ENCODE results near the gene PLEKHH3.
"Not testable (repeated sequence)": the region's sequence is repeated elsewhere in the genome, so short reads cannot be mapped to it uniquely, and the experiment has no call there.

Gene PLEKHH3

GRCh38 chr17:42669977-42670788, 6.6 kb downstream of the PLEKHH3 start:
- TF ChIP-seq CTCF (IDR thresholded peaks at IDR 0.05): no peak
- H2AFZ ChIP-seq: no peak overlapping the region
- no peak overlapping the region for H3K4me3 ChIP-seq (ENCODE audit: low read depth, low read length)
- no peaks in the 10 kb centered on the region for H3K36me3 ChIP-seq (ENCODE audit: control insufficient read depth, insufficient read depth, low read length)
- no peaks in the 10 kb centered on the region for H3K9me3 ChIP-seq (ENCODE audit: control insufficient read depth, low read length)
- H3K27me3 ChIP-seq (ENCODE audit: control insufficient read depth, insufficient read depth, low read length): no peaks in the 10 kb centered on the region
- no peak overlapping the region for H3K9ac ChIP-seq
- no peak overlapping the region for H3K27ac ChIP-seq
- H3K4me2 ChIP-seq (ENCODE audit: low read length): no peak overlapping the region
- no peaks in the 10 kb centered on the region for H3K79me2 ChIP-seq
- H3K4me1 ChIP-seq: no peaks in the 10 kb centered on the region

- Histone ChIP-seq H3K9ac (no peak overlapping the region), H3K27me3 (ENCODE audit: control insufficient read depth, insufficient read depth, low read length) (no peaks in the 10 kb centered on the region), H3K4me1 (no peaks in the 10 kb centered on the region), H3K4me3 (ENCODE audit: low read depth, low read length) (no peak overlapping the region), H3K27ac (no peak overlapping the region), H3K36me3 (ENCODE audit: control insufficient read depth, insufficient read depth, low read length) (no peaks in the 10 kb centered on the region), H3K9me3 (ENCODE audit: control insufficient read depth, low read length) (no peaks in the 10 kb centered on the region), H3K79me2 (no peaks in the 10 kb centered on the region), H3K4me2 (ENCODE audit: low read length) (no peak overlapping the region), H2AFZ (no peak overlapping the region)
- TF ChIP-seq CTCF (IDR thresholded peaks at IDR 0.05): no peak
Measured at GRCh38 chr17:42669705-42669976, 7.2 kb downstream of the PLEKHH3 start.

DNA sequence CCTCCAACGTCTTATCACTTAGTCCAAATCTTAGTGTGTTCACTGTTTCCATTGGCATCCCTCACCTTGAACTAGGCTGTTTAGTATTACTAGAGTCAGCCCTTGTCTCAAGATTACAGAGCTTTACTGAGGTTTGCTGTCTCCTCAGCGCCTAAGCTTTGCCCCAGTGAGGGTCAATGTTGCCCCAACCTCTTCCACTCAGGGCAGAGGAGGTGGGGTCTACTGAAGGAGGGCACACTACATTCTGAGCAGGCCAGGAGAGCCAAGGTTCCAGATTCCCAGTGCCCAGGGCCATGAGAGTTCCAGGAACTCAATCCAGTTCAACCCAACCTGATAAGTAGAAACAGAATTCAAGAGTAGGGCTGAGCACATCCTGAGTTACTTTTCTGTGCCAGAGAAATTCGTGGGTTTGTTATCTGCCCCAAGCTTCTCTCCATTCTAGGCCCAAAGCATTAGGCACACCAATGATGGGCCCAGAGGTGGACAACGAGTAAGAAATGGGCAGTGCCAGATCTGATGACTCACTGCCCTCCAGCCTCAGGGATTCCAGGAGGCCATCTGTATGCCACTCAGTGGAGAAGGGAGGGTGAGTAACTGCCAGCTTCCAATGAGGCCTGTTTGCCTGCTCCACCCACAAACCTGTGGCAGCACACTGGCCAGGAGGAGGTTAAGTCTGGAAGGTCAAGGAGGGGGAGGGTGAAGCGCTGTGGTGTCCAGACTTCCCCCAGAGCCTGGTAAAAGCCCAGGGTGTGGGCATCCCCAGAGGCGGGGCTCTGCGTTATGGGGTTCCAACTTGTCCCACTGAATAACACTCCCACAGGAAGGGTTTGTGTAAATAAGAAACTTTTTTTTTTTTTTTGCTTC, 9.5 kb downstream of the PLEKHH3 start:
- Histone ChIP-seq H2AFZ (no peak overlapping the region), H3K4me3 (ENCODE audit: low read depth, low read length) (no peak overlapping the region), H3K4me2 (ENCODE audit: low read length) (no peak overlapping the region), H3K27ac (no peak overlapping the region), H3K4me1 (no peaks in the 10 kb centered on the region), H3K79me2 (no peaks in the 10 kb centered on the region), H3K9me3 (ENCODE audit: control insufficient read depth, low read length) (no peaks in the 10 kb centered on the region), H3K27me3 (ENCODE audit: control insufficient read depth, insufficient read depth, low read length) (no peaks in the 10 kb centered on the region), H3K36me3 (ENCODE audit: control insufficient read depth, insufficient read depth, low read length) (no peaks in the 10 kb centered on the region), H3K9ac (no peak overlapping the region)
- TF ChIP-seq CTCF (IDR thresholded peaks at IDR 0.05): no peak

- H3K9ac ChIP-seq; H3K4me3 ChIP-seq (ENCODE audit: low read depth, low read length); H3K36me3 ChIP-seq (ENCODE audit: control insufficient read depth, insufficient read depth, low read length); H3K79me2 ChIP-seq; H3K27me3 ChIP-seq (ENCODE audit: control insufficient read depth, insufficient read depth, low read length); H3K4me2 ChIP-seq (ENCODE audit: low read length); H3K4me1 ChIP-seq; H3K27ac ChIP-seq; H3K9me3 ChIP-seq (ENCODE audit: control insufficient read depth, low read length); H2AFZ ChIP-seq: not testable (repeated sequence)
Measured at GRCh38 chr17:42666126-42666525, 10.7 kb downstream of the PLEKHH3 start.

DNA sequence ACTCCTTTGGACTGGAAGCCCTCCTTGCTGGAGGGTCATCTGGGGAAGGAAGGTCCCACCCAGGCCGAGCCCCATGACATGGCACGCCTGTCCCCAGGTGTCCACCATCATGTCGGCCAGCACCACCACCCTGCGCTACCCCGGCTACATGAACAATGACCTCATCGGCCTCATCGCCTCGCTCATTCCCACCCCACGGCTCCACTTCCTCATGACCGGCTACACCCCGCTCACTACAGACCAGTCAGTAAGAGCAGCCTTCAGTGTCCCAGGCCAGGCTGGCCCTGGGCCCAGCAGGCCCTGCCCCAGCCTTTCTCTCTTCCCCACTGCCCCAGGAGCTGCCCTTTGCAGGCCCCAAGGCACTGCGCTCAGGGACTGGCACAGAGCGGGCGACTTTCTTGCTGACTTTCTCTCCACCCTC, 11.2 kb downstream of the PLEKHH3 start:
- Histone ChIP-seq H3K36me3 (ENCODE audit: control insufficient read depth, insufficient read depth, low read length) (no peaks in the 10 kb centered on the region), H3K9me3 (ENCODE audit: control insufficient read depth, low read length) (no peaks in the 10 kb centered on the region), H3K4me1 (no peaks in the 10 kb centered on the region), H3K4me3 (ENCODE audit: low read depth, low read length) (no peak overlapping the region), H3K79me2 (no peaks in the 10 kb centered on the region), H3K27ac (no peak overlapping the region), H3K9ac (no peak overlapping the region), H3K27me3 (ENCODE audit: control insufficient read depth, insufficient read depth, low read length) (no peaks in the 10 kb centered on the region), H2AFZ (no peak overlapping the region), H3K4me2 (ENCODE audit: low read length) (no peak overlapping the region)
- TF ChIP-seq CTCF (IDR thresholded peaks at IDR 0.05): no peak

All from parathyroid adenoma (tissue), 2 donors.